HL-60 (cell line): ENCODE data around the gene PPAN.

Experiments
- DNase-seq, 2 experiments: peaks; one replicate each; pipeline ENCODE4 v3.0.0-alpha.2; 2010 to 2020; ENCODE audit warnings: low read depth in 1 of 2, low spot score in 1 of 2
- H3K27ac ChIP-seq: fragments of 250-450 bp; sonication (Bioruptor Pico); replicated peaks from 2 replicates; pipeline ENCODE4 v1.5.1; 2020; ENCODE audit warnings: mild to moderate bottlenecking, moderate library complexity
- H3K27me3 ChIP-seq: fragments of 250-450 bp; sonication (Bioruptor Pico); 2 replicates; pipeline ENCODE4 v1.5.1; 2021; ENCODE audit warnings: mild to moderate bottlenecking, moderate library complexity; ENCODE audit not compliant: insufficient read depth, poor library complexity, severe bottlenecking
- H3K4me3 ChIP-seq: replicated peaks from 2 replicates; pipeline ENCODE4 v1.5.1; 2011; ENCODE audit warnings: mild to moderate bottlenecking, control low read depth, low read length; ENCODE audit not compliant: insufficient read depth
- GABPA ChIP-seq: IDR thresholded peaks from 2 replicates; pipeline ENCODE4 v1.6.1; 2012; ENCODE audit warnings: low read depth
- POLR2AphosphoS5 ChIP-seq: IDR thresholded peaks from 2 replicates; pipeline ENCODE4 v1.6.1; 2012; ENCODE audit warnings: low read depth
- SPI1 ChIP-seq: IDR thresholded peaks from 2 replicates; pipeline ENCODE4 v1.6.1; 2012; ENCODE audit warnings: low read depth, mild to moderate bottlenecking, borderline replicate concordance
- TF ChIP-seq, protein P1 (sequence below): IDR thresholded peaks from 2 replicates; pipeline ENCODE4 v1.6.1; 2012; ENCODE audit warnings: low read depth; ENCODE audit not compliant: insufficient replicate concordance
- TF ChIP-seq, protein P2 (sequence below): IDR thresholded peaks from one replicate; pipeline ENCODE4 v1.5.1; 2011; ENCODE audit warnings: low read length, control low read depth, inconsistent platforms; ENCODE audit not compliant: insufficient read depth

Gene PPAN

DNA sequence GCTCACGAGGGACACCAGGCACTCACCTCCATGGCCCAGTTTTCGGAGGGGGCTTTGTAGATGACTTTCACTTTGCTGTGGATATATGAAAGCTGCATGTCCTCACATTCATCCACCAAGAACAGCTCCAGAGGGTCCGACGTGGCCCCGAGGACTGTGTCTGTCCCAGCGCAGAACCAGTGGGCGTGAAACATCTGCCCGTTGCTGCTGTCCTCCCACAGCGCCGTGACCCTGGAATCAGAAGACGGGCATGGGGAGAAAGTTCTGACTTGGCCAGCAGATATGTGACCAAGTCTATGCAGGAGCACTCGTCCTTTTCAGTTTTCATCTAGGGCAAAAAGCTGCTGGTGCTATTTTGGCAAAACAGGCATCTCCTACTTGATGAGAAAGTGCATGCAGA is 43.3 kb downstream of the PPAN start:
- Histone ChIP-seq H3K4me3 (no peak overlapping the region), H3K27ac (no peak overlapping the region), H3K27me3 (no peaks in the 10 kb centered on the region)
- TF ChIP-seq, protein P1, sequence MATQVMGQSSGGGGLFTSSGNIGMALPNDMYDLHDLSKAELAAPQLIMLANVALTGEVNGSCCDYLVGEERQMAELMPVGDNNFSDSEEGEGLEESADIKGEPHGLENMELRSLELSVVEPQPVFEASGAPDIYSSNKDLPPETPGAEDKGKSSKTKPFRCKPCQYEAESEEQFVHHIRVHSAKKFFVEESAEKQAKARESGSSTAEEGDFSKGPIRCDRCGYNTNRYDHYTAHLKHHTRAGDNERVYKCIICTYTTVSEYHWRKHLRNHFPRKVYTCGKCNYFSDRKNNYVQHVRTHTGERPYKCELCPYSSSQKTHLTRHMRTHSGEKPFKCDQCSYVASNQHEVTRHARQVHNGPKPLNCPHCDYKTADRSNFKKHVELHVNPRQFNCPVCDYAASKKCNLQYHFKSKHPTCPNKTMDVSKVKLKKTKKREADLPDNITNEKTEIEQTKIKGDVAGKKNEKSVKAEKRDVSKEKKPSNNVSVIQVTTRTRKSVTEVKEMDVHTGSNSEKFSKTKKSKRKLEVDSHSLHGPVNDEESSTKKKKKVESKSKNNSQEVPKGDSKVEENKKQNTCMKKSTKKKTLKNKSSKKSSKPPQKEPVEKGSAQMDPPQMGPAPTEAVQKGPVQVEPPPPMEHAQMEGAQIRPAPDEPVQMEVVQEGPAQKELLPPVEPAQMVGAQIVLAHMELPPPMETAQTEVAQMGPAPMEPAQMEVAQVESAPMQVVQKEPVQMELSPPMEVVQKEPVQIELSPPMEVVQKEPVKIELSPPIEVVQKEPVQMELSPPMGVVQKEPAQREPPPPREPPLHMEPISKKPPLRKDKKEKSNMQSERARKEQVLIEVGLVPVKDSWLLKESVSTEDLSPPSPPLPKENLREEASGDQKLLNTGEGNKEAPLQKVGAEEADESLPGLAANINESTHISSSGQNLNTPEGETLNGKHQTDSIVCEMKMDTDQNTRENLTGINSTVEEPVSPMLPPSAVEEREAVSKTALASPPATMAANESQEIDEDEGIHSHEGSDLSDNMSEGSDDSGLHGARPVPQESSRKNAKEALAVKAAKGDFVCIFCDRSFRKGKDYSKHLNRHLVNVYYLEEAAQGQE = no peak
- TF ChIP-seq, protein P2, sequence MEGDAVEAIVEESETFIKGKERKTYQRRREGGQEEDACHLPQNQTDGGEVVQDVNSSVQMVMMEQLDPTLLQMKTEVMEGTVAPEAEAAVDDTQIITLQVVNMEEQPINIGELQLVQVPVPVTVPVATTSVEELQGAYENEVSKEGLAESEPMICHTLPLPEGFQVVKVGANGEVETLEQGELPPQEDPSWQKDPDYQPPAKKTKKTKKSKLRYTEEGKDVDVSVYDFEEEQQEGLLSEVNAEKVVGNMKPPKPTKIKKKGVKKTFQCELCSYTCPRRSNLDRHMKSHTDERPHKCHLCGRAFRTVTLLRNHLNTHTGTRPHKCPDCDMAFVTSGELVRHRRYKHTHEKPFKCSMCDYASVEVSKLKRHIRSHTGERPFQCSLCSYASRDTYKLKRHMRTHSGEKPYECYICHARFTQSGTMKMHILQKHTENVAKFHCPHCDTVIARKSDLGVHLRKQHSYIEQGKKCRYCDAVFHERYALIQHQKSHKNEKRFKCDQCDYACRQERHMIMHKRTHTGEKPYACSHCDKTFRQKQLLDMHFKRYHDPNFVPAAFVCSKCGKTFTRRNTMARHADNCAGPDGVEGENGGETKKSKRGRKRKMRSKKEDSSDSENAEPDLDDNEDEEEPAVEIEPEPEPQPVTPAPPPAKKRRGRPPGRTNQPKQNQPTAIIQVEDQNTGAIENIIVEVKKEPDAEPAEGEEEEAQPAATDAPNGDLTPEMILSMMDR = no peak
- TF ChIP-seq SPI1 (no peak), GABPA (no peak), POLR2AphosphoS5 (no peak)
- no peak for DNase-seq

DNA sequence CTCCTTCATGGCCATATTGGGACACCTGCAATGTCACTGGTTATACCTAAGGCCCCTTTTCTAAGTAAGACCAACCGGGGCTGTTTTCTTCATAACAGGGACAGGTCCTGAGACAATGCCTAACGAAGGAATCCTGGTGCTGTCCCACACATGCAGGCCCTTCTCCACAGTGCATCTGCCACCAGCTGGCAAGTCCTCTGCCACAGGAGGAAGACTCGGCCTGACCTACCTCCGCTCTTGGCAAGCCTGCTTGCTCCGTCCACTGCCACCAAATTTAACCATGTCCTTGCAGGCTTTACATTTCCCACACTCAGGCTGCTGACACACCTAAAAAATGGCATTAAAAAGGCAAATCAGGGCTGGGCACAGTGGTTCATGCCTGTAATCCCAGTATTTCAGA is 45.4 kb downstream of the PPAN start:
- H3K4me3 ChIP-seq = no peak overlapping the region
- H3K27me3 ChIP-seq = no peaks in the 10 kb centered on the region
- no peak for DNase-seq
- TF ChIP-seq POLR2AphosphoS5 = no peak
- TF ChIP-seq, protein P2 = no peak
- no peak for TF ChIP-seq GABPA
- no peak for TF ChIP-seq SPI1
- TF ChIP-seq, protein P1 = no peak
- H3K27ac ChIP-seq = no peak overlapping the region

DNA sequence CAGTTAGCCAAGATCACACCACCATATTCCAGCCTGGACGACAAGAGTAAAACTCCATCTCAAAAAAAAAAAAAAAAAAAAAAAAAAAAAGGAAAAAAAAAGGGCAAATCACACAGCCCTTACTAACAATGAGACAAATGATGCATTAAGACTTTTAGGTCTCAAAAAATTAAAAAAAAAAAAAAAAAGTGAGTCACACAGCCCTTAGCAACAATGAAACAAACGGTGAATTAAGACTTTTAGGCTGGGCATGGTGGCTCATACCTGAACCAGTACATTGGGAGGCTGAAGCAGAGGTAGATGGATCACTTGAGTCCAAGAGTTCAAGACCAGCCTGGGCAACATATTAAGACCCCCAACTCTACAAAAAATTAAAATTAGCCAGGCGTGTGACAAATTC is 45.9 kb downstream of the PPAN start:
- H3K27me3 ChIP-seq = no peaks in the 10 kb centered on the region
- DNase-seq = no peak
- H3K27ac ChIP-seq = no peak overlapping the region
- no peak overlapping the region for H3K4me3 ChIP-seq
- TF ChIP-seq, protein P2 = no peak
- TF ChIP-seq GABPA (no peak), POLR2AphosphoS5 (no peak), SPI1 (no peak)
- TF ChIP-seq, protein P1 = no peak
